ENCODE data around the gene MEI4. TPM values are rescaled to one million over a fixed set of nuclear protein-coding genes. Genes with fewer than 3 reads are reported as not detected.

The MEI4 gene
- total and polyA plus RNA-seq, 2 donors (not counting 1 experiment from before 2014, with no cell fraction given): not detected

DNA sequence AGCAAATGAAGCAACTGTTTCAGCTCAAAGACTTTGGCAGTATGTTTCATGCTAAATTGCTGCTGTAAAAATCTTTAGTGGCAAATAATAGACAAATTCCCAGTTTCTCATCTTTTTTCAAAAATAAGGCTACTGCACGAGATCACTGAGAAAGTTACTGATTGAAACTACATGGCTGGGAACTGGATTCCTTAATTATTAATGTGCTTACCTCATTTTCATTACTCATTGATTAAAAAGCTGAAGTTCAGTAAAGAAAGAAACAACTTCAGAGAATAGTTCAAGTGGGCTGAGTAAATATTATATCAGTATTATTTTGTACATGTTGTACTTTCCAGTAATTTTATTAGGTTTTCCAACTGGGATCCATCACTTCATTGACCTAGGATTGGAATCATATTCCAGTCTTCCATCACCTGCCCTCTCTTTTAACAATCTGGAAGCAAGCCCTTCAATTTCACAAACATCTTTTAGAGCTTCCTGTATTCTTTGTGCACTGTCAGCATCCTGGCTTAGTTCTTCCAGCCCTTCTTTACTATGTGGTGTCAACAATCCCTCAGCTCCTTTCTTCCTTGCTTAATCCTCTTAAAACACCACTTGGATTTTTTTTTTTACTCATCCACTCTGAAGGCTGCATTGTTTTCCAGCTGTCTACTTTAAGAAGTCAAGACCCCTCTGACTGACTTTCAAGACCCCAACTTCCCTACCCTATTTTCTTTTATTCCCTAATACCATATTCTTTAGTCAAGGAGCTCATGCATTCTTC is 4.3 kb downstream of the MEI4 start:
- ChIA-PET POLR2A (no interaction called here), CTCF (no interaction called here)
- Mint-ChIP-seq H3K9me3 (ENCODE audit: insufficient read depth) (no peaks in the 10 kb centered on the region), H3K27ac (no peak overlapping the region), H3K4me3 (no peak overlapping the region), H3K27me3 (no peaks in the 10 kb centered on the region), H3K4me1 (no peaks in the 10 kb centered on the region)
- WGBS (ENCODE audit: insufficient coverage): no CpG with 5 or more reads among the region's 1 CpG
- Histone ChIP-seq H3K36me3 (replicated peaks in 1 of 2; ENCODE audit: control extremely low read depth in 1 of 2, control insufficient read depth in 1 of 2, extremely low read depth in 1 of 2, insufficient read depth in 2 of 2, low read length in 1 of 2) (no peaks in the 10 kb centered on the region), H3K4me3 (ENCODE audit: control extremely low read depth in 1 of 5, extremely low read depth in 1 of 5, insufficient read depth in 1 of 5, low read depth in 2 of 5, low read length in 4 of 5) (no peak overlapping the region), H3K4me1 (ENCODE audit: control insufficient read depth in 2 of 2, insufficient read depth in 2 of 2, low read length in 2 of 2) (no peaks in the 10 kb centered on the region), H2AFZ (ENCODE audit: insufficient read depth, low read depth, low read length, poor library complexity, severe bottlenecking) (no peak overlapping the region), H3K27ac (ENCODE audit: low read length in 2 of 2) (no peak overlapping the region), H3K79me2 (ENCODE audit: control insufficient read depth, insufficient read depth, low read length) (no peaks in the 10 kb centered on the region), H3K9ac (ENCODE audit: low read length) (no peak overlapping the region), H3K9me3 (ENCODE audit: control extremely low read depth in 1 of 3, control insufficient read depth in 2 of 3, insufficient read depth in 1 of 3, low read length in 2 of 3) (no peaks in the 10 kb centered on the region), H3K4me2 (replicated peaks; ENCODE audit: low read depth, low read length, poor library complexity, severe bottlenecking) (no peak overlapping the region), H3K27me3 (replicated peaks in 1 of 4; ENCODE audit: control extremely low read depth in 1 of 4, control insufficient read depth in 3 of 4, insufficient read depth in 4 of 4, low read length in 3 of 4) (no peaks in the 10 kb centered on the region), H4K20me1 (ENCODE audit: control insufficient read depth, insufficient read depth, low read length, poor library complexity, severe bottlenecking) (no peaks in the 10 kb centered on the region)
- TF ChIP-seq, protein P1, sequence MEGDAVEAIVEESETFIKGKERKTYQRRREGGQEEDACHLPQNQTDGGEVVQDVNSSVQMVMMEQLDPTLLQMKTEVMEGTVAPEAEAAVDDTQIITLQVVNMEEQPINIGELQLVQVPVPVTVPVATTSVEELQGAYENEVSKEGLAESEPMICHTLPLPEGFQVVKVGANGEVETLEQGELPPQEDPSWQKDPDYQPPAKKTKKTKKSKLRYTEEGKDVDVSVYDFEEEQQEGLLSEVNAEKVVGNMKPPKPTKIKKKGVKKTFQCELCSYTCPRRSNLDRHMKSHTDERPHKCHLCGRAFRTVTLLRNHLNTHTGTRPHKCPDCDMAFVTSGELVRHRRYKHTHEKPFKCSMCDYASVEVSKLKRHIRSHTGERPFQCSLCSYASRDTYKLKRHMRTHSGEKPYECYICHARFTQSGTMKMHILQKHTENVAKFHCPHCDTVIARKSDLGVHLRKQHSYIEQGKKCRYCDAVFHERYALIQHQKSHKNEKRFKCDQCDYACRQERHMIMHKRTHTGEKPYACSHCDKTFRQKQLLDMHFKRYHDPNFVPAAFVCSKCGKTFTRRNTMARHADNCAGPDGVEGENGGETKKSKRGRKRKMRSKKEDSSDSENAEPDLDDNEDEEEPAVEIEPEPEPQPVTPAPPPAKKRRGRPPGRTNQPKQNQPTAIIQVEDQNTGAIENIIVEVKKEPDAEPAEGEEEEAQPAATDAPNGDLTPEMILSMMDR (IDR thresholded peaks at IDR 0.05): no peak
- no peak for TF ChIP-seq EZH2 (IDR thresholded peaks at IDR 0.05; ENCODE audit: borderline replicate concordance, insufficient read depth, low read depth, low read length, poor library complexity, severe bottlenecking)
- intact Hi-C loops (cut with micrococcal nuclease): no loop called here
- ATAC-seq (ENCODE audit: low read depth) (no peak), DNase-seq (no peak)

DNA sequence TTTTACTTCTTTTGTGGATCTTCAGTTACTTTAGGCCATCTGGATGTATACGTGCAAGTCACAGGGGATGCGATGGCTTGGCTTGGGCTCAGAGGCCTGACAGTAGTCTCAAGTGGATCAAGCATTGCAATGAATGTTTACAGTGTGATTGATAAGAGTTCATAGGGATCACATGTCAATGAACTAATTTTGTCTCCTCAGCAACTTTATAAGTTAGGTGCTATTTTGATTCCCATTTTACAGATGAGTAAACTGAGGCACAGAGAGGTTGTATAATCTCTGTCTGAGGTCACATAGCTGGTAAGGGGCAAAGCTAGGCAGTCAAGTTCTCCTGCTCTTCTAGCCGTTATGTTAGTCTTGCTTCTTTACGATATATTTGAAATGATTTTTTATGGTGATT is 13.5 kb downstream of the MEI4 start:
- CTCF ChIA-PET: no interaction called here
- no peak for ATAC-seq (ENCODE audit: low read depth)
- intact Hi-C loops (cut with micrococcal nuclease): no loop called here

More for the DNA sequence above, 13.5 kb downstream of the MEI4 start:
- no peak overlapping the region for H3K4me3 Mint-ChIP-seq
- no peak overlapping the region for H3K4me3 ChIP-seq (ENCODE audit: control extremely low read depth in 1 of 5, extremely low read depth in 1 of 5, insufficient read depth in 1 of 5, low read depth in 2 of 5, low read length in 4 of 5)
- H3K36me3 ChIP-seq (replicated peaks in 1 of 2; ENCODE audit: control extremely low read depth in 1 of 2, control insufficient read depth in 1 of 2, extremely low read depth in 1 of 2, insufficient read depth in 2 of 2, low read length in 1 of 2): no peaks in the 10 kb centered on the region
- H3K9ac ChIP-seq (ENCODE audit: low read length): no peak overlapping the region
- no peaks in the 10 kb centered on the region for H3K79me2 ChIP-seq (ENCODE audit: control insufficient read depth, insufficient read depth, low read length)
- H3K9me3 ChIP-seq (ENCODE audit: control extremely low read depth in 1 of 3, control insufficient read depth in 2 of 3, insufficient read depth in 1 of 3, low read length in 2 of 3): no peaks in the 10 kb centered on the region
- WGBS (ENCODE audit: insufficient coverage): no CpG with 5 or more reads among the region's 4 CpGs
- no peaks in the 10 kb centered on the region for H3K9me3 Mint-ChIP-seq (ENCODE audit: insufficient read depth)
- no peak overlapping the region for H3K27ac Mint-ChIP-seq
- no peaks in the 10 kb centered on the region for H4K20me1 ChIP-seq (ENCODE audit: control insufficient read depth, insufficient read depth, low read length, poor library complexity, severe bottlenecking)
- H3K27ac ChIP-seq (ENCODE audit: low read length in 2 of 2): no peak overlapping the region
- no peak overlapping the region for H2AFZ ChIP-seq (ENCODE audit: insufficient read depth, low read depth, low read length, poor library complexity, severe bottlenecking)
- no peaks in the 10 kb centered on the region for H3K27me3 Mint-ChIP-seq
- H3K27me3 ChIP-seq (replicated peaks in 1 of 4; ENCODE audit: control extremely low read depth in 1 of 4, control insufficient read depth in 3 of 4, insufficient read depth in 4 of 4, low read length in 3 of 4): no peaks in the 10 kb centered on the region
- POLR2A ChIA-PET: no interaction called here
- TF ChIP-seq, protein P1 (IDR thresholded peaks at IDR 0.05): no peak
- no peak for TF ChIP-seq EZH2 (IDR thresholded peaks at IDR 0.05; ENCODE audit: borderline replicate concordance, insufficient read depth, low read depth, low read length, poor library complexity, severe bottlenecking)
- H3K4me2 ChIP-seq (replicated peaks; ENCODE audit: low read depth, low read length, poor library complexity, severe bottlenecking): no peak overlapping the region
- H3K4me1 Mint-ChIP-seq: no peaks in the 10 kb centered on the region
- no peaks in the 10 kb centered on the region for H3K4me1 ChIP-seq (ENCODE audit: control insufficient read depth in 2 of 2, insufficient read depth in 2 of 2, low read length in 2 of 2)
- DNase-seq: no peak

All from B cell (primary cell).